Measurements from ENCODE around the gene PARD3B. TPM values are rescaled to one million over a fixed set of nuclear protein-coding genes. Genes with fewer than 3 reads are reported as not detected.
A peak's percentile ranks its signal among the peaks of the same experiment; 100 is the strongest.

The PARD3B gene
- total and polyA plus RNA-seq, 2 donors (not counting 1 experiment from before 2014, with no cell fraction given), result 7.4 to 20.6 TPM

DNA sequence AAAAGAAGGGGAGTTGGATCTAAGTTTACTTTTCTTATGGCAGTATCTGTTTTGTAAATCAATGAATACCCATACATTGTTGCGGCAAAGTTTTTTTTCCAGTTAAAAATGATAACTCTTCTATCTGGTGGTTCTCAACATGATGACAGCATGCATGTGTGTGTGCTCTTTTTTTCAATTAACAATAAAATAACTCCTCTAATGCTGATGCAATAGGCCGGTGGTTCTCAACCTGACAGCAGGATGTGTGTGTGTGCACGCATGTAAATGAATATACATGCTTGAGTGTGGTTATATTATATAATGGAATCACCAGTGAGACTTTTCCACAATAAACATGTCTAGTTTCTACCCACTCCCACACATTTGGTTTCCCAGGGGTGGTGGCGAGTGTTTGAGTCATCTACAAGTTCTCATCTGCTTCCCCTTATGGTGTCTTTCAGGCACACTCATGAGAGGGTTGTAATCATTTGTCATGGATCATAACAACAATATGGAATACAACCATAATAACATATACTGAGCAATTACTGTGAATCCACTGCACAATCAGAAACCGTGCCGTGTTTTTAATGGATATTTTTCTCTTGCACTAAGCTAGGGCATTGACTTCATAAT lies 31.2 kb downstream of the PARD3B start:
- H3K4me2 ChIP-seq (ENCODE audit: extremely low read depth, insufficient read depth, low read length), result no peak overlapping the region
- H3K9ac ChIP-seq (ENCODE audit: insufficient read depth, low read length), result no peak overlapping the region
- no peaks in the 10 kb centered on the region for H3K36me3 ChIP-seq (ENCODE audit: control insufficient read depth, insufficient read depth, low read length)
- no peaks in the 10 kb centered on the region for H3K79me2 ChIP-seq (ENCODE audit: control insufficient read depth, insufficient read depth, low read length)
- peak in 1 of 2 donors; percentile 14 for DNase-seq (ENCODE audit: low read depth in 2 of 2)
- no peaks in the 10 kb centered on the region for H3K27me3 ChIP-seq (ENCODE audit: control insufficient read depth, insufficient read depth, low read length)
- H3K4me3 ChIP-seq (replicated peaks in 1 of 4; ENCODE audit: control extremely low read depth in 1 of 4, insufficient read depth in 1 of 4, low read depth in 3 of 4, low read length in 4 of 4), result no peak overlapping the region
- TF ChIP-seq EZH2 (IDR thresholded peaks at IDR 0.05; ENCODE audit: low read length, missing control alignments), result no peak
- TF ChIP-seq CTCF (conservative IDR thresholded peaks at IDR 0.05 in 1 of 2, IDR thresholded peaks at IDR 0.05 in 1 of 2; ENCODE audit: low read depth in 1 of 2, low read length in 2 of 2), result no peak
- H3K27ac ChIP-seq (ENCODE audit: insufficient read depth, low read length), result no peak overlapping the region
- no peak overlapping the region for H2AFZ ChIP-seq (ENCODE audit: low read length)
- no peaks in the 10 kb centered on the region for H3K4me1 ChIP-seq (ENCODE audit: control insufficient read depth, extremely low read depth, insufficient read depth, low read length)
- H3K9me3 ChIP-seq (ENCODE audit: control insufficient read depth, insufficient read depth, low read depth, low read length), result no peaks in the 10 kb centered on the region
- no peaks in the 10 kb centered on the region for H4K20me1 ChIP-seq (ENCODE audit: control insufficient read depth, extremely low read depth, insufficient read depth, low read length)

DNA sequence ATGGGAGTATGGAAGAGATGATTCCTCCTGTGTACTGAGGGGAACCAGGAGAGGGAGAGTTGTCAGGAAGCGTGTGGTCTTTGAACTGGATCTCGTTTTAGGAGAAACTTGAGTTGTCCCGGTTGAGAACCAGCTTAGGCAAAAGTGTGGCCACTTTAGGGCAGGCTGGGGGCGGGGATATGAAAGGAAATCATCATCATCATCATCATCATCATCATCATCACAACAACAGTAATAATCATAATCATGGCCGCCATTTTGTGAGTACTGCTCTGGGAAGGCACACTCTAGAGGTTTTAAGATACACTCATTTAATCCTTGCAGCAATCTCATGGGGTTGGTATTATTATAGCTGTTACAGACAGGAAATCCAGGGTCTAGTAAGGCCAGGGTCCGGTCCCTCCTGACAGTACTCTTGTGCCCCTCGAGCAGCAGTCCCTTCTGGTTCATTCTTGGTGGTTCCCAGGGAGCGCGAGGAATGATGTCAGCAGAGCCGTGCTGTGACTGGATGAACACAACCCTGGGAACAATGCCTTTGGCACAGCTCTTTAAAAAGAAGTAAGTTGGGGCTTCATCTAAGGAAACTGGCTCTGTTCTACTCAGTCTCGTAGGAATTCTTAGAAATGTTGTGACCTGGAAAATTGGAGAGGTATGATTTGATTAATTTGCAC lies 33.8 kb downstream of the PARD3B start:
- H3K79me2 ChIP-seq (ENCODE audit: control insufficient read depth, insufficient read depth, low read length), result no peaks in the 10 kb centered on the region
- no peak for DNase-seq (ENCODE audit: low read depth in 2 of 2)

GRCh38 chr2:204581946-204582345 lies 36.7 kb downstream of the PARD3B start:
- Histone ChIP-seq H3K4me3 (replicated peaks in 1 of 4; ENCODE audit: control extremely low read depth in 1 of 4, insufficient read depth in 1 of 4, low read depth in 3 of 4, low read length in 4 of 4) (no peak overlapping the region), H3K4me1 (ENCODE audit: control insufficient read depth, extremely low read depth, insufficient read depth, low read length) (no peaks in the 10 kb centered on the region), H3K9me3 (ENCODE audit: control insufficient read depth, insufficient read depth, low read depth, low read length) (no peaks in the 10 kb centered on the region), H4K20me1 (ENCODE audit: control insufficient read depth, extremely low read depth, insufficient read depth, low read length) (no peaks in the 10 kb centered on the region), H3K36me3 (ENCODE audit: control insufficient read depth, insufficient read depth, low read length) (no peaks in the 10 kb centered on the region), H3K4me2 (ENCODE audit: extremely low read depth, insufficient read depth, low read length) (no peak overlapping the region), H3K27me3 (ENCODE audit: control insufficient read depth, insufficient read depth, low read length) (no peaks in the 10 kb centered on the region), H3K27ac (ENCODE audit: insufficient read depth, low read length) (no peak overlapping the region), H3K79me2 (ENCODE audit: control insufficient read depth, insufficient read depth, low read length) (no peaks in the 10 kb centered on the region), H3K9ac (ENCODE audit: insufficient read depth, low read length) (no peak overlapping the region), H2AFZ (ENCODE audit: low read length) (no peak overlapping the region)
- DNase-seq (ENCODE audit: low read depth in 2 of 2), result no peak
- TF ChIP-seq CTCF (conservative IDR thresholded peaks at IDR 0.05 in 1 of 2, IDR thresholded peaks at IDR 0.05 in 1 of 2; ENCODE audit: low read depth in 1 of 2, low read length in 2 of 2) (no peak), EZH2 (IDR thresholded peaks at IDR 0.05; ENCODE audit: low read length, missing control alignments) (no peak)

More for the DNA sequence above, 33.8 kb downstream of the PARD3B start:
- H4K20me1 ChIP-seq (ENCODE audit: control insufficient read depth, extremely low read depth, insufficient read depth, low read length), result no peaks in the 10 kb centered on the region
- no peaks in the 10 kb centered on the region for H3K4me1 ChIP-seq (ENCODE audit: control insufficient read depth, extremely low read depth, insufficient read depth, low read length)
- no peaks in the 10 kb centered on the region for H3K27me3 ChIP-seq (ENCODE audit: control insufficient read depth, insufficient read depth, low read length)
- H3K4me3 ChIP-seq (replicated peaks in 1 of 4; ENCODE audit: control extremely low read depth in 1 of 4, insufficient read depth in 1 of 4, low read depth in 3 of 4, low read length in 4 of 4), result no peak overlapping the region
- H3K36me3 ChIP-seq (ENCODE audit: control insufficient read depth, insufficient read depth, low read length), result no peaks in the 10 kb centered on the region
- H3K9me3 ChIP-seq (ENCODE audit: control insufficient read depth, insufficient read depth, low read depth, low read length), result no peaks in the 10 kb centered on the region
- H2AFZ ChIP-seq (ENCODE audit: low read length), result no peak overlapping the region
- H3K4me2 ChIP-seq (ENCODE audit: extremely low read depth, insufficient read depth, low read length), result no peak overlapping the region
- no peak overlapping the region for H3K9ac ChIP-seq (ENCODE audit: insufficient read depth, low read length)
- TF ChIP-seq CTCF (conservative IDR thresholded peaks at IDR 0.05 in 1 of 2, IDR thresholded peaks at IDR 0.05 in 1 of 2; ENCODE audit: low read depth in 1 of 2, low read length in 2 of 2) (no peak), EZH2 (IDR thresholded peaks at IDR 0.05; ENCODE audit: low read length, missing control alignments) (no peak)
- H3K27ac ChIP-seq (ENCODE audit: insufficient read depth, low read length), result no peak overlapping the region

All from fibroblast of lung (primary cell).